ENCODE data around the gene POLA2.

POLA2 gene

DNA sequence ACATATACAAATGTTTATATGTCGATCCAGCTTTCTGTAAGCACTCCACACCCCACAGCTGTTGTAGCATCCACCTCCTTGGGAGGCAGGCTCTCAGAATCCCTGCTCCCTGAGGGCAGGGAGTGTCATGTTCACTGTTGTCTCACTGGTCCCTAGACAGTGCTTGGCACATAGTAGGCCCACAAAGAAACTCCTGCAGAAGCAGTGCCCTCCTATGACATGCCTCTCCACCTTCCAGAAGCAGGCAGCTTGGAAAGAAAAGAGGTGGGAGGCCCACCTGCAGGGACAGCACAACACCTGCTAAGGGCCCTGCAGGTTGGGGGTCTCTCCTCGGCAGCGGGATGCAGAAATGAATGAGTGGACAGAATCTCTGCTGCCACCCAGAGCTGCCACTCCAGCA, 41.8 kb downstream of the POLA2 start:
- intact Hi-C loops (cut with DNase I) = no loop called here
- peak in 2 of 10 donors; percentile 22 to 29 for DNase-seq

DNA sequence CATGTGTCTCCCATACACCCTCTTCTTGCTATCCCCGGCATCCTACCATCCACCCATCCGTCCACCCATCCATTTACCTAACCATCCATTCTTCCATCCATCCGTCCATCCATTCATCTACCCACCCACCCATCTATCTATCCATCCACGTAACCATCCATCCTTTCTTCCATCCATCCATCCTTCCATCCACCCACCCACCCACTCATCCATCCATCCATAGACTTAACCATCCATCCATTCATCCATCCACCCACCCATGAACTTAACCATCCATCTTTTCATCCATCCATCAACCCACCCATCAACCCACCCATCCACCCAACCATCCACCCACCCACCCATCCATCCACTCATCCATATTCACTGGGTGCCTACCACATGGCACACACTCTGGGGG, 42.3 kb downstream of the POLA2 start:
- no peak for DNase-seq
- intact Hi-C loops (cut with DNase I) = no loop called here

DNA sequence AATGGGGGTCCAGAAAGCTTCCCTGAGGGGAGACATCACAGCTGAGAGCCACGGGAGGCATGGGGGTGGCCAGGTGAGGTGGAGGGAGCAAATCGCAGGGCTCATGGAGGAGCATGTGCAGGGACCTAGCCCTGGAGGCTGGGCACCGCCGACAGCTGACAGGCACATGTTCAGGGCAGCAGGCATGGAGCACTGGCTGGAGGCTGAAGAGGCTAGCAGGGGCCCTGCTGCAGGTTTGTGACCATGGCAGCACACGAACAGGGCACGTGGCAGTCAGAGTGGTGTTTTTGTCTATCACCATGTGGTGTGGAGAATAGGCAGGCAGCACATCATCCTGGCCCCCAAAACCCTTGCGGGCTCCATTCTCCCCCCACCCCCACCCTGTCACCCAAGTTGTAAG, 42.9 kb downstream of the POLA2 start:
- intact Hi-C loops (cut with DNase I) = no loop called here
- DNase-seq = peak in 1 of 10 donors; percentile 25

DNA sequence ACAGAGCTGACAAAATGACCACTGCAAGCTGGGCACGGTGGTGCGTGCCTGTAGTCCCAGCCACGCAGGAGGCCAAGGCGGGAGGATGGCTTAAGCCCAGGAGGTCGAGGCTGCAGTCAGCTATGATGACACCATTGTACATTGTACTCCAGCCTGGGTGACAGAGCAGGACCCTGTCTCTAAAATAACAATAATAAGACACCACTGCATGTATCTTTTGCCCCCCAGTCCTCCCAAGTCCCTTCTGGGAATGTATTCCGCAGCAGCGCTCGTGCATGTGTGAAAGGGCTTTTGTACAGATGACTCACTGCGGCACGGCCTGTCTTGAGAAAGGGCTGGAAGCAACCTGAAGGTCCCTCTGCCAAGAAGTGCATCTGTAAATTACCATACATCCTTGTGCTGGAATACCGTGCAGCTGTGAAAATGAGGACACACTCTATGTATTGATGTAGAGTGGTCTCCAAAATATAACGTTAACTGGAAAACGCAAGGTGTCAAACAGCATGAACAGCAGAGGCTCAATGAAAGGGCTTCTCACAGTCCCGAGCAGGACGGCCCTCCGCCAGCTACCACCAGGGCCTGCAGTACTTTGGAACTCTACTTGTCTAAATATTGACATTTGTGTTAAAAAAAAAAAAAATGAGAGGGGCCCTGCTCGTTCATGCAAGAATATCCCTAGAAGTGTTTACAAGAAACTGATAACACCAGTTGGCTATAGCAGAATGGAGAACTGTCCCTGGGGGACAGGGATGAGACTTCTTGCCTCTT, 43.9 kb downstream of the POLA2 start:
- intact Hi-C loops (cut with DNase I) = no loop called here
- peak in 1 of 10 donors; percentile 33 for DNase-seq

DNA sequence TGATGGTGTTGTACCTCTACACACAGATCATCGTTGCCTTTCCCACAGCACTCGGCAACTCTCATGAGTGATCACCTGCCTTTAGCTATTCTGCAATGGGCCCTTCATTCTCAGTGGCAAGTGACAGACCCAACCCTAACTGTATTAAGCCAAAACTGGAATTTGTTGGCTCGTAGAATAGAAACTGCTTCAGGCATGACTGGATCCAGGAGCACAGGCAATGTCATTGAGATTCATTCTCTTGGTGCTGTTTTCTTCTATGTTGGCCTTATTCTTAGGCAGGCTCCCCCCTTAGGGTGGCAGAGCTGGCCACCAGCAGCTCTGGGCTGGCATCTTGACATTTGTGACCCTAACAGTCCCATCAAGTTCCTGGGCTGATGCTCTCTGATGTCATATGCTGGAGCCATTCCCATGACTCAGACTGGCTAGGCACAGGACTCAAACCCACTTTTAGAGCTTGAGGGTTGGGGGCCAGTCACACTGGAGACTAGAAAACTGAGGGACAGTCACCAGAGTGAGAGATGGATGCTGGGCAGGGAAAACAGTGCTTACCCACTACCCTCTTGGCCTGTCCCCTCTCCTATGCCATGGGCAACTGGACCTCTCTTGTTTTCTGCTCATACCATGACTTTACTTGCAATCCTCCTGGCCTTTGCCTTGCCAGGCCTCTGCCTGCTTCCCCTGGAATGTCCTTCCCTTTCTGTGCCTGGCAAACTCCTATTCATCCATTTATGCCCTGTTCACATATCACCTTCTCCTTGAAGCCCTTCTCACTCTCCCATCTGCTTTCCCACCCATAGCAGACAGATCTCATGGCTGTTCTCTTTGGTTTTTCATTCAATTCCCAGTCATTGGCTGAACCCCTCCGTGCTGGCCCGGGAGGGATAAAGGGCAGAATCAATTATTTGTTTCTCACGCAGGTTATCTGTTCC, 45.8 kb downstream of the POLA2 start:
- intact Hi-C loops (cut with DNase I) = no loop called here
- DNase-seq = peak in 1 of 10 donors; percentile 11

DNA sequence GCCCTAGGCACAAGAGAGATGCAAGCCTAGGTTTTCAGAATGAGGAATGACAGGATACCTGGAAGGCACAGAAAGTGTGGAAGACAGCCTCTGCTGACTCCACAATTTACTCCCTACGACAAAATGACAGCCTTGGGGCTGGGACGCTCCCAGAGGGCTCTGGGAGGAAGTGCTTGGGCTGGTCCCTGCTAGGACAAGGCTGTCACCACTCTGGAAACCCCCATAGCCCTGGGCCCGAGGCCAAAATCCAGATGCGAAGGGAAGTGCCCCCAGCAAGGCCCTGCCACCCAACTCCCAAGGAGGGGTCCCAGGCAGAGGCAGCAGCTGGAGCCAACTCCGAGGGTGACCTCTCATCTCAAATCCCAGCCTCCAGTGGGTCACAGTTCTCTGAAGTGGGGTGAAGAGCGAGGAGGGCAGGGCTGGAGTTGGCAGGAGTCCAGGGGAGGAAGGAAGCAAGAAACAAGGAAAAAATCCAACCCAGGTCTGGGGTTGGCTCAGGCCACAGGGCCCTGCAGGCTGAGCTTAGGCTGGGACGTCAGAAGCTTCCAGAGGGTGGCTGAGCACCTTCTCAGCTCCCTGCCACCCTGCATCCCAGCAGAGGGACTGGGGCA, 46.6 kb downstream of the POLA2 start:
- intact Hi-C loops (cut with DNase I) = no loop called here
- no peak for DNase-seq

DNA sequence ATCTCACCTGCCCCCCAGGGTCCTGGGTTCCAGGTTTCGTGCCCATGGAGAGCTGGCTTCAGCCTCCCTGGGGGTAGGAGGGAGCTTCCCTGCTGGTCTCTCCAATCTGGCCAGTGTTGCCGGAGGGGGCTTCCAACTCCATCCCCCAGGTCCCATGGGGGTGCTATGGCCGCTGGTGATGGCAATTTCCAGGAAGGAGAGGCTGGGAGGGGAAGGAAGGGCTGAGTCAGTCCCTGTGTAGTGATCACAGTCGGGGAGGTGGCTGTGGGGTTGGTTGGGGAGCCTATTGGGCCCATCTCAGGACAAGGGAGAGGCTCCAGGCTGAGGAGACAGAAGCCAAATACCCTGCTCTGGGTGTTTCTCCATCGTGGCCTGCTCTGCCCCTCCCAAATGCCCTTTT, 47.2 kb downstream of the POLA2 start:
- no peak for DNase-seq
- intact Hi-C loops (cut with DNase I) = no loop called here

DNA sequence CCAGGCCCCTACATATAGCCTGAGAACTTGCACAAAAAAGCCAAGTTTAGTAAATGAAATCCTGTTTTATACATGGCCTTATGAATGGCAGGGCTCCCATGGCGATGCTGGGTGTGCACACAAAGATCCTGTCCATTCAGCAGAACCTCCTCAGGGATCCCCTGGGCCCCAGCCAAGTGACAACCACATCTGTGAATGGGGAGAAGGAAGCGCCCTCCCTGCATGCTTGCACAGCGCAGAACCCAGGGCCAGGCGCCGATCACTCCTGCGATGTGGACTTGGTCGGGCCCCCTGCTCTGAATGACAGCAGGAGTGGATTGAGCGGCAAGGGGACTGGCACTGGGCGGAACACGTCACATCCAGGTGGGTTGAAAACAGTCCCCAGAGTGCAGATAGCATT, 48.5 kb downstream of the POLA2 start:
- DNase-seq = peak in 7 of 10 donors; percentile 47 to 92 (median 62)

DNA sequence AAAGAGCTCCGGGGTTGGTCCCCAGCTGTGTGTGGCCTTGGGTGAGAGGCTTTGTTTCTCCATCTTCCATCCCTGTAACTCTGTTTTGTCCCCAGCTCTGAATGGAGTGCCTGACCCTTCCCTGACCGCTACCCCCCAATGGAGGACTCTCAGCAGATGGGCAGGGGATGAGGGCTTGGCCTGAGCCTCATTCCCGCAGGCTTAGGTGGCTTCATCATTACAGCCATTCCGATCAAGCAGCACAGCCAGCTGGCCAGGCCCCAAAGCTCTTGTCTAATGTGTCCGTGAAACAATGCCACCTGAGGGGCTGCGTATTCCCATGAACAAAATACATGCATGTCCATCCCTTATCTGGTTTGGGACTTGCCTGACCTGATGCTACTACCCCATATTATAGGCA, 49.0 kb downstream of the POLA2 start:
- intact Hi-C loops (cut with DNase I) = no loop called here
- DNase-seq = peak in 1 of 10 donors; percentile 41

More for the DNA sequence above, 48.5 kb downstream of the POLA2 start:
- intact Hi-C loops (cut with DNase I) = no loop called here

DNA sequence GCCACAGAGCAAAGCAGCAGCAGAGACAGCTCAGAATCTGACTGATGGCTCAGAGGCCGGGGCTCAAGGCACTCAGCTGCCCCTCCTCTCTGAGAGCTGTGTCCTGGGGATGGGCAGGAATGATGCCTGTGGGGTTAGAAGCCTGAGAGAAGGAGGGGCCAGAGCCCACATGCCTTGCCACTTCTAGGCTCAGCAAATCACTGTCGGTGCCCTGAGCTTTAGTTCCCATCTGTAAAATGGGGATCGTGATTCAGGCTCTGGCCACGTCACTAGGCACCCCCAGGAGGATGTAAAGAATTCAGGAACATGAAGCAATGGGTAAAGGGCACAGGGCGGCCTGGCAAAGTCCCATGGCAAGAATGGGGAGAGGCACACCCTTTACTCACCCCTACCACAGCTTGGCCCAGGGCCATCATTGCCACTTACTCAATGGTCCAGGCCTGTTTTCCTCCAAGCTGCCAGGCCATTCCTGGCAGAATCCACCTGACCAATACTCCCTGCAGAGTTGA, 49.5 kb downstream of the POLA2 start:
- intact Hi-C loops (cut with DNase I) = no loop called here
- peak in 1 of 10 donors; percentile 39 for DNase-seq

DNA sequence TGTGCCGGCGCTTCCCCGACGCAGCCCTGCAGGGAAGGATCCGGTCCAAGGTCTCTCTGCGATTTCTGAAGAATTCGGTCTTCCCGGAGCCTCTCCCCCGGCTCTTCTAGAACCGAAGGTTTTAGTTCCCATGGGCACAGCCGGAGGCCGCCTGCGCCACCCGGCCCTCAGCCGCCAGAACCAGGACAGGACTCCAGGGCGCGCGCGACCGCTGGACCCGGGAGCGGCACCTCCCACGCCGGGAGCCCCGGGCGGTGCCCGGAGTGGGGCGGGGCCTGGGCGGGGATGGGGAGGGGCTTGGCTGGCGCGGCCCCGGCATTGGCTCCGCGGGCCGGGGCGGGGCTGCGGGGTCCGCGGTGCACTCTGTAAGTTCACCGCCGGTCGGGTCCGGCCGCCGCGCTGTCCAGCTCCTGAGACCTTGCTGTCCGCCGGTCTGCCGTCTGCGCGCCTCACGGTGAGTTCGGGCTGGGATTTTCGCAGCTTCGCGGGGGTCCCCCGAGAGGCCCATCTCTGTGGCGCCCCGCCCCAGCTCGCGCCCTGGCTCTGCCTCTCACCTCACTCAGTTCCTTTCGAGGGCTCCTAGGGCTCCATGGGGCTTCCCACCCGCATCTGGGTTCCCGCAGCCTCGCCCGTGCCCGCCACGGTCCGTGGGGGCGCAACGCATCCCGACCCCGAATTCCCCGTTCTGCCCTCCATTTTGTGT, 52.9 kb downstream of the POLA2 start, which contains the start of gene CDC42EP2:
CDC42EP2 (plus strand) TSS at position 366 of the 703 bp plus-strand sequence. CDS start 6,033 bp downstream, outside the sequence.
- DNase-seq = peak; percentile 76 to 98 (median 85)
- intact Hi-C loops (cut with DNase I) = loop anchor here (1.0 to 2.0 kb wide), 2 partner anchors 24 to 39 kb away; no protein-coding TSS in a partner anchor

DNA sequence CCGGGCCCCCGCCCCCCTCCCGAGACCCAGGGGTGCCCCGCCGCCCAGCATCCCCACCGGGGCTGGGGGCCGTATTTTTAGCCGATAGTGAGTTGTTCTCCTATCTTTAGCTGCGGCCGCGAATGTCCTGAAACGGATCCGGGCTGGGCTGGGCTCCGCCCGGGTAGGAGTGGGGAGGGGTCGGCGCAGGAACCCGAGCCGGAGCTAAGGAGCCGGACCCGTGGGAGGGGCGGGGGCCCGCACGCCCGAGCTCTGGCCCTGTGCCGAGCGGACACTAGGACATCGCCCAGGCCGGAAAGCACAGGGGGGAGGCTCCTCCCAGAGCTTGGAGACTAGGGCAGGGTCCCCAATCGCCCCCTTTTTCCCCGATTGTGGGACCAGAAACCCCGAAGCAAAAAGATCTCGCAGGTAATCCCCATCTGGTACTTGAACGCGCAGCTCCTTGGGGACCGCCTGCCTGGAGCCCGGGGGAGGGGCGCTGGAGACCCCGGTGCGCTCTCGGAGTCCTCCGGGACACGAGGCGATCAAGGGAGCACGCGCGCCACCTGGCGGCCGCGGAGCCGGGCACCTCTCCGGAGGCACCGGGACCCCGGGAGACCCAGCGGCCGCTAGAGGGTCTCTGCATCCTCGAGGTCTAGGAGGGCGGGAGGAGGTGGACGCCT, 53.6 kb downstream of the POLA2 start:
- intact Hi-C loops (cut with DNase I) = loop anchor here (1.0 to 2.0 kb wide), 2 partner anchors 25 to 40 kb away; no protein-coding TSS in a partner anchor
- DNase-seq = peak; percentile 61 to 97 (median 83)

DNA sequence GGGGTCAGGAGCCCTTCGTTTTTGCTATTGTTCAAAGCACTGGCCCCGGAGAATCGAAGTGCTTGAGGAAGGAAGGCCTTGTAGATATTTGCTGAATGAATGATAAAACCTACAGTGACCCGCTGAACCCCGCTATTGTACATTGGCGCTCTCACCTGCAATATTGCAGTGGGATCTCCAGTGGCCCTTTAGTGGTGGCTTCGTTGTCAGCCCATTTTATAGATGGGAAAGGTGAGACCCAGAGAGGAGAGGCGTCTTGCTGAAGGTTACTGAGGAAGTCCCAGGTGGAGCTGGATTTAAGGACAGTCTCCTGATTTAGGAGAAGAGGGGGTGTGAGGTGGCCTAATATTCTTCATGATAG, 54.1 kb downstream of the POLA2 start:
- intact Hi-C loops (cut with DNase I) = loop anchor here (1.0 to 2.0 kb wide), 2 partner anchors 25 to 41 kb away; no protein-coding TSS in a partner anchor

DNA sequence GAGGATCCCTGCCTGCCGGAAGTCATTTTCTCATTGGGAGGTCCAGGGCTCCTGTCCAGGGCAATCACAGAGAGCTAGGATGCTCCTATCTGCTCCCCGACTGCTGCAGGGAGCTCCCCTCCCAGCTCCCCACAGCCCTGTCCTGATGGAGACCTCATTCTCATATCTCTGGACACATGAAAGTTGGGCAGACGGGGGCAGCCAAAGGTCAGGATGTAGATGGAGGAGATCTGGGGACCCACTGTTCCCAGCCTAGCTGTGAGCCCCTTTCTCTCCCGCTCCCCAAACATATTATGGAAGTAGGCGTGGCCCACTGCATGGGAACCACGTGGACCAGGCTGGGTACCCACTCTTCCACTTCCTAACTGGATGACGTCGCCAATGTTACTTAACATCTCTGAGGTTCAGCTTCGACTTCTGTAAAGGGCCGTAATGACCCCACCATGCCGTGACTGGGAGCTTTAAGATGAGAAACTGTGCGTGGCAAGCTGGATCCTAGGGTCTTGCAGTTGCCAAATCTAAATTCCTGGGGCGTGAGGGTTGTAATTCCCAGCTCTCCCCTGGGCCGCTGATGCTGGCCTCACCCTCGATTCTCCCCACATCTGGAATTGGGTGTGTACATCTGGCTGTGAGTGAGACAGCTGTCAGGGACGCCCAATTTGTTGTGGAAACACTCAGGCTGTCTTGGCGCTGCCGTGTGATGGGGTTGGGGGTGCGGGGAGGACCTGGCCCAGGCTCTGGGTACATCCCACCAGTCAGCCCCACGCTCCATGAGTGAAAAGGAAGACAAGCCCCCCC, 54.7 kb downstream of the POLA2 start:
- intact Hi-C loops (cut with DNase I) = no loop called here
- peak in 2 of 10 donors; percentile 55 to 75 for DNase-seq

More for the DNA sequence above, 54.1 kb downstream of the POLA2 start:
- DNase-seq = no peak

DNA sequence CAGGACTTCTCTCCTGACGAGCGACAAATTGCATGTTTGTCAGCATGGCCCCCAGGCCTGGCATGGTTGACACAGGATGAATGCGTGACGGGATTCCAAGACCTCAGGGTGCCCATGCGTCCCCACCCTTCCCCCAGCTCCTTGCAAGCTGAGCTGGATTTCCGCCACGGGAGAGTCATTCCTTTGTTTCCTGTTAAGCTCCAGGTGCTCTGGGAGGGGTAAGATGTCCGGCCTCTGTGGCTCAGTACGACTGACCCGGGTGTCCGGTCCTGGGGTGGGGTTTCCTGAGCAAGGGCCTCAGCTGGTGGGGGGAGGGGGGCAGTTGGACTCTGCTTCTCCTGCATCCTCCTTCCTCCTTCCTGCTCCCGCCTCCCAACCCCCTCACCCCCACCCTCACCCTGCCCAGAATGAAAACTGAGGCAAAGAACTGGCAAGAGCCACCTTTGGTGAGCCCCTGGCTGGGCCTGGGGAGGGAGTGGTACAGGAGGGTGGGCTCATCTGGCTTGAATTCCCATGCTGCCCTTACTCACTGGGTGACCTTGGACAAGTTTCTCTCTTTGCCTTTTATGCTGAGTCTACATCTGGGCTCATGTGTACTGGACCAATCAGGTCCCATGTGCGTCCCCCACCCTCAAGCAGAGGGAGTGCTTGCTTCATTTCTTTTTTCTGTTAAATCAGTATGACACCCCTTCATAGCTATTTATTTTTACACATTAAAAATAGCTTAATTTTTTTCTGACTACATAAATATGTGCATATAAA, 55.4 kb downstream of the POLA2 start:
- peak in 2 of 10 donors; percentile 76 to 84 for DNase-seq
- intact Hi-C loops (cut with DNase I) = no loop called here

DNA sequence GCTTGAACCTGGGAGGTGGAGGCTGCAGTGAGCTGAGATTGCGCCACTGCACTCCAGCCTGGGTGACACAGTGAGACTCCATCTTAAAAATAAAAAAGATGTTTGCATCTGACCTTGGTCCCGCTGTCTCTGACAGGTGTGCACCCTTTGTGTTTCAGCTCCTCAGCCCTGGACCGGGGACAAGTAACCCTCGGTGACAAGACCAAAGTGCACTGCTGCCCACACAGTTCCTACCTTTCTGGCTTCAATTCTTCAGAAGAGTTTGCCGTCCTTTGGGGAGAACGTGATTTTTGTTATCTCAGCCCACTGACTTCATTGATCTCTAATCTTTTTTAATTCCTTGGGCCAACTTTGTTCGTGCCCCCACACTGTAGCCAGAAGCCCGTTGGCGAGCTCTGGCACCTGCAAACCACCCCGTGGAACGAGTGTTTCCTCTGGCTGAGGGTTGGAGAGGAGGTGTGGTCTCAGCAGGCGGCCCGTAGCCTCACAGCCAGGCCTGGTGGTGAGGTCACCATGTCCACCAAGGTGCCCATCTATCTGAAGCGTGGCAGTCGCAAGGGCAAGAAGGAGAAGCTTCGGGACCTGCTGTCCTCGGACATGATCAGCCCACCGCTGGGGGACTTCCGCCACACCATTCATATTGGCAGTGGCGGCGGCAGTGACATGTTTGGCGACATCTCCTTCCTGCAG, 58.8 kb downstream of the POLA2 start:
- peak in 1 of 10 donors; percentile 35 for DNase-seq
- intact Hi-C loops (cut with DNase I) = no loop called here

DNA sequence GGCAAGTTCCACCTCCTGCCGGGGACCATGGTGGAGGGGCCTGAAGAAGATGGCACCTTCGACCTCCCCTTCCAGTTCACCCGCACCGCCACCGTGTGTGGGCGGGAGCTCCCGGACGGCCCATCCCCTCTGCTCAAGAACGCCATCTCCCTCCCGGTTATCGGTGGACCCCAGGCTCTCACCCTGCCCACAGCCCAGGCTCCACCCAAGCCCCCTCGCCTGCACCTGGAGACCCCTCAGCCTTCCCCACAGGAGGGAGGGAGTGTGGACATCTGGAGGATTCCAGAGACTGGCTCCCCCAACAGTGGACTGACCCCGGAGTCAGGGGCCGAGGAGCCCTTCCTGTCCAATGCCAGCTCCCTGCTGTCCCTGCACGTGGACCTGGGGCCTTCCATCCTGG, 59.3 kb downstream of the POLA2 start:
- peak in 1 of 10 donors; percentile 81 for DNase-seq
- intact Hi-C loops (cut with DNase I) = no loop called here
